SK-N-SH (cell line): ENCODE data around the gene NLK. TPM values are rescaled to one million over a fixed set of nuclear protein-coding genes. Genes with fewer than 3 reads are reported as not detected.

Experiments used
- CTCF ChIA-PET: fragments of 300-600, 350-600 bp; formaldehyde crosslinking; extraction: SDS; loops from one replicate; lab custom pipeline; 2021; lab: Yijun Ruan, JAX
- POLR2A ChIA-PET: fragments of 350-600 bp; sonication (Branson Sonifier 250); formaldehyde crosslinking; extraction: SDS; loops from one replicate; lab custom pipeline; 2020; ENCODE audit warnings: antibody characterized with exemption, inconsistent platforms; lab: Yijun Ruan, JAX
- DNase-seq: peaks from one replicate; pipeline ENCODE4 v3.0.0; 2012
- H2AFZ ChIP-seq: fragments of 200-600 bp; sonication (generic); 2 replicates; pipeline ENCODE4 v1.8.1; 2016; ENCODE audit warnings: antibody characterized with exemption, mild to moderate bottlenecking, low read depth
- H3F3A ChIP-seq: fragments of 200-600 bp; sonication (generic); replicated peaks from 2 replicates; pipeline ENCODE3; 2016; ENCODE audit warnings: antibody characterized with exemption, mild to moderate bottlenecking; ENCODE audit not compliant: insufficient read depth
- H3K27ac ChIP-seq, 2 experiments: fragments of 200-500 bp in 1 of 2; fragments of 200-600 bp in 1 of 2; sonication (Bioruptor generic) in 1 of 2; sonication (generic), shearing (Covaris generic) in 1 of 2; 2 replicates each; pipeline versions ENCODE4 v1.5.1 to v1.6.1; 2014 to 2016; ENCODE audit warnings: low read depth in 2 of 2, inconsistent platforms in 1 of 2, low read length in 1 of 2, mild to moderate bottlenecking in 1 of 2, mixed read lengths in 1 of 2
- H3K27me3 ChIP-seq: fragments of 200-600 bp; sonication (generic), shearing (Covaris generic); 2 replicates; pipeline ENCODE4 v1.6.1; 2016; ENCODE audit warnings: mixed run types; ENCODE audit not compliant: insufficient read depth
- H3K36me3 ChIP-seq, 2 experiments: fragments of 200-500 bp in 1 of 2; fragments of 200-600 bp in 1 of 2; sonication (Bioruptor generic) in 1 of 2; sonication (generic) in 1 of 2; replicated peaks in 1 of 2; 2 replicates each; pipeline versions ENCODE3 to v1.5.1; 2014 to 2016; ENCODE audit warnings: low read length in 1 of 2, mild to moderate bottlenecking in 1 of 2; ENCODE audit not compliant: insufficient read depth in 2 of 2, control insufficient read depth in 1 of 2
- H3K4me1 ChIP-seq, 2 experiments: fragments of 200-500 bp in 1 of 2; fragments of 200-600 bp in 1 of 2; sonication (Bioruptor generic) in 1 of 2; sonication (generic), shearing (Covaris generic) in 1 of 2; 2 replicates each; pipeline versions ENCODE4 v1.5.1 to v1.6.1; 2014 to 2016; ENCODE audit warnings: low read depth in 1 of 2, low read length in 1 of 2, mixed run types in 1 of 2; ENCODE audit not compliant: insufficient read depth in 2 of 2, control insufficient read depth in 1 of 2
- H3K4me2 ChIP-seq: fragments of 200-600 bp; sonication (generic), shearing (Covaris generic); 2 replicates; pipeline ENCODE4 v1.6.1; 2017; ENCODE audit warnings: mixed run types
- H3K4me3 ChIP-seq, 2 experiments: fragments of 200-500 bp in 1 of 2; fragments of 200-600 bp in 1 of 2; sonication (Bioruptor generic) in 1 of 2; sonication (generic), shearing (Covaris generic) in 1 of 2; 2 replicates each; pipeline versions ENCODE4 v1.5.1 to v1.8.1; 2014 to 2016; ENCODE audit warnings: low read depth in 2 of 2, inconsistent platforms in 1 of 2, low read length in 1 of 2, mild to moderate bottlenecking in 1 of 2, mixed read lengths in 1 of 2, moderate library complexity in 1 of 2
- H3K79me2 ChIP-seq: fragments of 200-600 bp; sonication (generic); 2 replicates; pipeline ENCODE4 v1.8.1; 2017; ENCODE audit warnings: mild to moderate bottlenecking; ENCODE audit not compliant: insufficient read depth
- H3K9ac ChIP-seq: fragments of 200-600 bp; sonication (generic); 2 replicates; pipeline ENCODE4 v1.6.1; 2017; ENCODE audit warnings: mixed run types
- H3K9me2 ChIP-seq: fragments of 200-600 bp; sonication (generic); 2 replicates; pipeline ENCODE4 v1.6.1; 2017; ENCODE audit warnings: mixed run types
- H3K9me3 ChIP-seq: fragments of 200-600 bp; sonication (generic); 2 replicates; pipeline ENCODE4 v1.6.1; 2017; ENCODE audit warnings: mixed run types, mild to moderate bottlenecking, moderate library complexity
- H4K20me1 ChIP-seq: fragments of 200-600 bp; sonication (generic); 2 replicates; pipeline ENCODE4 v1.6.1; 2017; ENCODE audit warnings: mild to moderate bottlenecking, mixed run types; ENCODE audit not compliant: insufficient read depth
- CHD2 ChIP-seq: fragments of 150-350 bp; IDR thresholded peaks from 2 replicates; pipeline ENCODE4 v1.6.1; 2018; ENCODE audit warnings: low read length; ENCODE audit not compliant: partially characterized antibody
- ELF1 ChIP-seq: IDR thresholded peaks from 2 replicates; pipeline ENCODE4 v1.4.0; 2012
- EP300 ChIP-seq, 2 experiments: IDR thresholded peaks; 2 replicates each; pipeline versions ENCODE4 v1.4.0 to v1.6.1; 2012; ENCODE audit warnings: borderline replicate concordance in 1 of 2, low read depth in 1 of 2, low read length in 1 of 2
- EZH2phosphoT487 ChIP-seq: fragments of 200-600 bp; sonication (generic); IDR thresholded peaks from 2 replicates; pipeline ENCODE4 v1.6.1; 2017; ENCODE audit warnings: low read depth, mixed run types, mild to moderate bottlenecking, antibody characterized with exemption, moderate library complexity, borderline replicate concordance
- FOSL2 ChIP-seq: IDR thresholded peaks from 2 replicates; pipeline ENCODE4 v1.4.0; 2012; ENCODE audit warnings: low read depth, mild to moderate bottlenecking, moderate library complexity, borderline replicate concordance
- FOXJ3 ChIP-seq: sonication (generic); formaldehyde crosslinking; IDR thresholded peaks from 2 replicates; pipeline ENCODE4 v1.5.1; 2020; ENCODE audit warnings: mild to moderate bottlenecking, missing genetic modification reagents
- FOXM1 ChIP-seq: IDR thresholded peaks from 2 replicates; pipeline ENCODE4 v1.4.0; 2012; ENCODE audit warnings: low read depth, mild to moderate bottlenecking
- GATA2 ChIP-seq: sonication (generic); formaldehyde crosslinking; IDR thresholded peaks from 2 replicates; pipeline ENCODE4 v1.5.0; 2020; ENCODE audit warnings: mild to moderate bottlenecking, missing genetic modification reagents
- JUND ChIP-seq: IDR thresholded peaks from 2 replicates; pipeline ENCODE4 v1.4.0; 2012
- MXI1 ChIP-seq: IDR thresholded peaks from 2 replicates; pipeline ENCODE4 v1.6.1; 2012; ENCODE audit warnings: mild to moderate bottlenecking, low read depth, low read length, improper control_type of control experiment
- POLR2AphosphoS5 ChIP-seq: IDR thresholded peaks from 2 replicates; pipeline ENCODE4 v1.6.1; 2012; ENCODE audit warnings: low read depth, low read length
- RCOR1 ChIP-seq: fragments of 150-350 bp; IDR thresholded peaks from 2 replicates; pipeline ENCODE4 v1.6.1; 2017; ENCODE audit warnings: antibody characterized with exemption, low read length
- SIN3A ChIP-seq: IDR thresholded peaks from 2 replicates; pipeline ENCODE4 v1.6.1; 2012; ENCODE audit warnings: low read depth, mild to moderate bottlenecking, low read length, moderate library complexity, borderline replicate concordance
- SMC3 ChIP-seq: IDR thresholded peaks from 2 replicates; pipeline ENCODE4 v1.6.1; 2012; ENCODE audit warnings: low read depth, low read length, improper control_type of control experiment
- USF1 ChIP-seq: IDR thresholded peaks from 2 replicates; pipeline ENCODE4 v1.4.0; 2012; ENCODE audit warnings: low read depth, borderline replicate concordance
- USF2 ChIP-seq: fragments of 150-350 bp; IDR thresholded peaks from 2 replicates; pipeline ENCODE4 v1.6.1; 2017; ENCODE audit warnings: antibody characterized with exemption, low read length, low read depth, borderline replicate concordance
- ZBTB33 ChIP-seq: IDR thresholded peaks from 2 replicates; pipeline ENCODE4 v1.4.0; 2012; ENCODE audit warnings: low read depth, borderline replicate concordance
- WGBS: methylation state at CpG from one replicate; pipeline ENCODE4 v1.1.6; 2017; ENCODE audit warnings: low lambda C conversion rate; 5-methylcytosine and 5-hydroxymethylcytosine counted together
- polyA plus RNA-seq, 3 experiments: library from polyadenylated mRNA; depleted of rRNA; stranded (reverse); fragments of >200 nt; gene quantifications; 2 replicates each; pipeline ENCODE4 v1.2.3, GENCODE V29; 2012
- TF ChIP-seq, protein P1 (sequence below): IDR thresholded peaks from 2 replicates; pipeline ENCODE4; 2012

The NLK gene
- polyA plus RNA-seq, 1 of the 3 experiments (the other 2 are of a cell fraction) = 12.3 TPM

GRCh38 chr17:28069061-28069460, 26.6 kb downstream of the NLK start (continued):
- TF ChIP-seq EP300 (IDR thresholded peaks at IDR 0.05; ENCODE audit: borderline replicate concordance in 1 of 2, low read depth in 1 of 2, low read length in 1 of 2) = no peak
- TF ChIP-seq, protein P1, sequence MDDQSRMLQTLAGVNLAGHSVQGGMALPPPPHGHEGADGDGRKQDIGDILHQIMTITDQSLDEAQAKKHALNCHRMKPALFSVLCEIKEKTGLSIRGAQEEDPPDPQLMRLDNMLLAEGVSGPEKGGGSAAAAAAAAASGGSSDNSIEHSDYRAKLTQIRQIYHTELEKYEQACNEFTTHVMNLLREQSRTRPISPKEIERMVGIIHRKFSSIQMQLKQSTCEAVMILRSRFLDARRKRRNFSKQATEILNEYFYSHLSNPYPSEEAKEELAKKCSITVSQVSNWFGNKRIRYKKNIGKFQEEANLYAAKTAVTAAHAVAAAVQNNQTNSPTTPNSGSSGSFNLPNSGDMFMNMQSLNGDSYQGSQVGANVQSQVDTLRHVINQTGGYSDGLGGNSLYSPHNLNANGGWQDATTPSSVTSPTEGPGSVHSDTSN = no peak
- no peak for TF ChIP-seq USF2
- TF ChIP-seq MXI1 = no peak

GRCh38 chr17:28071179-28071578, 28.7 kb downstream of the NLK start:
- H3K9me3 ChIP-seq = no peaks in the 10 kb centered on the region; the same call in 1 of the 2 replicates
- POLR2A ChIA-PET = no interaction called here
- peaks cover 100% of the 10 kb centered on the region for H3K79me2 ChIP-seq
- no peak overlapping the region for H3K9ac ChIP-seq
- peaks cover 9% of the 10 kb centered on the region for H3F3A ChIP-seq
- no peak for DNase-seq
- H3K4me1 ChIP-seq = peaks cover 0 to 2% of the 10 kb centered on the region in 2 experiments; a peak in 2 of 4 replicates
- H3K4me3 ChIP-seq = no peak overlapping the region
- no peak for TF ChIP-seq GATA2 (CRISPR knock-in tag)
- no peak for TF ChIP-seq JUND
- no peak for TF ChIP-seq MXI1
- no peak for TF ChIP-seq FOXM1
- TF ChIP-seq RCOR1 = no peak
- no peak for TF ChIP-seq FOSL2
- no peak for TF ChIP-seq FOXJ3
- TF ChIP-seq, protein P1 = no peak
- TF ChIP-seq USF1 = no peak
- TF ChIP-seq SMC3 = no peak
- TF ChIP-seq ZBTB33 = no peak
- no peak for TF ChIP-seq EP300 (IDR thresholded peaks at IDR 0.05; ENCODE audit: borderline replicate concordance in 1 of 2, low read depth in 1 of 2, low read length in 1 of 2)
- no peak for TF ChIP-seq SIN3A
- no peak for TF ChIP-seq POLR2AphosphoS5
- no peak for TF ChIP-seq EZH2phosphoT487
- TF ChIP-seq CHD2 = no peak
- no peak for TF ChIP-seq ELF1
- H3K4me2 ChIP-seq = no peak overlapping the region
- 95% methylated on average over 1 of the region's 1 CpG for WGBS
- no peak overlapping the region for H3K27ac ChIP-seq
- peaks cover 0 to 28% of the 10 kb centered on the region in 2 experiments for H3K36me3 ChIP-seq
- H3K27me3 ChIP-seq = no peaks in the 10 kb centered on the region
- H3K9me2 ChIP-seq = no peaks in the 10 kb centered on the region
- H4K20me1 ChIP-seq = peaks cover 24% of the 10 kb centered on the region
- H2AFZ ChIP-seq = no peak overlapping the region
- CTCF ChIA-PET = interaction anchor here (0.7 to 2.3 kb wide), 2 partner anchors 12 to 738 kb away, joined by 3 to 10 read pairs; no protein-coding TSS in a partner anchor
